Daoy (cell line): Measurements from ENCODE around the gene CAPN15. TPM values are rescaled to one million over a fixed set of nuclear protein-coding genes. Genes with fewer than 3 reads are reported as not detected.
"Not testable (repeated sequence)": the region's sequence is repeated elsewhere in the genome, so short reads cannot be mapped to it uniquely, and the experiment has no call there.

Experiments used
- DNase-seq: peaks from one replicate; pipeline ENCODE4 v3.0.0-alpha.2; 2015; ENCODE audit warnings: low read depth
- total RNA-seq: library from RNA; depleted of rRNA; stranded (reverse); fragments of >200 nt; shearing (Covaris generic); gene quantifications from 2 replicates; pipeline ENCODE4 v1.2.3, GENCODE V29; 2014; rRNA removed

The CAPN15 gene
- total RNA-seq, 1 experiment from 2014 or later: 23.4 TPM

- DNase-seq: no peak
Observed at GRCh38 chr16:591892-592517, 64.5 kb downstream of the CAPN15 start.

- no peak for DNase-seq
Observed at GRCh38 chr16:592518-593306, 65.2 kb downstream of the CAPN15 start.

- DNase-seq: no peak
Observed at GRCh38 chr16:593406-593805, 65.9 kb downstream of the CAPN15 start.

- no peak for DNase-seq
Observed at GRCh38 chr16:593807-594206, 66.3 kb downstream of the CAPN15 start.

GRCh38 chr16:595094-595528 is 67.6 kb downstream of the CAPN15 start:
- DNase-seq: no peak

GRCh38 chr16:595942-596735 is 68.6 kb downstream of the CAPN15 start:
- no peak for DNase-seq

- no peak for DNase-seq
Observed at GRCh38 chr16:596736-597060, 69.2 kb downstream of the CAPN15 start.

- not testable (repeated sequence) for DNase-seq
Observed at GRCh38 chr16:597655-598054, 70.1 kb downstream of the CAPN15 start.

- DNase-seq: no peak
Observed at GRCh38 chr16:598823-599739, 71.6 kb downstream of the CAPN15 start.

GRCh38 chr16:600781-601180 is 73.3 kb downstream of the CAPN15 start:
- no peak for DNase-seq

GRCh38 chr16:603933-604332 is 76.4 kb downstream of the CAPN15 start:
- no peak for DNase-seq

Other genes with a start within 250 kb of the CAPN15 start
- not detected in 2 replicates for gene ARHGDIG, start 247.1 kb upstream of the CAPN15 start, total RNA-seq
- 0.46 TPM in 1 of 2 replicates, not detected in the other for gene PDIA2, start 244.5 kb upstream of the CAPN15 start, total RNA-seq
- 18.1 and 19.3 TPM in 2 replicates for gene AXIN1, start 175.0 kb upstream of the CAPN15 start, total RNA-seq
- 128 and 141 TPM in 2 replicates for gene MRPL28, start 157.2 kb upstream of the CAPN15 start, total RNA-seq
- 12.1 and 22.1 TPM in 2 replicates for gene PGAP6, start 145.7 kb upstream of the CAPN15 start, total RNA-seq
- gene NME4, start 130.5 kb upstream of the CAPN15 start, total RNA-seq: 35.6 and 39.9 TPM in 2 replicates
- 1.3 and 4.2 TPM in 2 replicates for gene DECR2, start 125.8 kb upstream of the CAPN15 start, total RNA-seq
- gene RAB11FIP3, start 102.1 kb upstream of the CAPN15 start, total RNA-seq: 6.2 and 10.4 TPM in 2 replicates
- gene PRR35, start 32.7 kb downstream of the CAPN15 start, total RNA-seq: 0.23 TPM in 1 of 2 replicates, not detected in the other
- 0.17 TPM in 1 of 2 replicates, not detected in the other for gene NHLRC4, start 39.3 kb downstream of the CAPN15 start, total RNA-seq
- gene PIGQ, start 42.3 kb downstream of the CAPN15 start, total RNA-seq: 15.9 and 16.3 TPM in 2 replicates
- gene RAB40C, start 62.4 kb downstream of the CAPN15 start, total RNA-seq: 7.6 and 20.6 TPM in 2 replicates
- gene WFIKKN1, start 103.3 kb downstream of the CAPN15 start, total RNA-seq: 0.09 TPM in 1 of 2 replicates, not detected in the other
- gene METTL26, start 108.6 kb downstream of the CAPN15 start, total RNA-seq: 82.5 and 97.6 TPM in 2 replicates
- 39.1 and 39.2 TPM in 2 replicates for gene MCRIP2, start 114.1 kb downstream of the CAPN15 start, total RNA-seq
- gene WDR90, start 121.7 kb downstream of the CAPN15 start, total RNA-seq: 11.7 and 20.9 TPM in 2 replicates
- gene RHOT2, start 140.4 kb downstream of the CAPN15 start, total RNA-seq: 38.7 and 42.9 TPM in 2 replicates
- 0.11 and 1.5 TPM in 2 replicates for gene RHBDL1, start 148.0 kb downstream of the CAPN15 start, total RNA-seq
- 115 and 118 TPM in 2 replicates for gene STUB1, start 152.7 kb downstream of the CAPN15 start, total RNA-seq
- 31.4 and 37.1 TPM in 2 replicates for gene JMJD8, start 156.6 kb downstream of the CAPN15 start, total RNA-seq
- 1.9 and 2.2 TPM in 2 replicates for gene WDR24, start 162.7 kb downstream of the CAPN15 start, total RNA-seq
- 0.51 TPM in 1 of 2 replicates, not detected in the other for gene FBXL16, start 178.1 kb downstream of the CAPN15 start, total RNA-seq
- 40.9 and 60.0 TPM in 2 replicates for gene METRN, start 187.4 kb downstream of the CAPN15 start, total RNA-seq
- 29.8 and 54.9 TPM in 2 replicates for gene ANTKMT, start 193.4 kb downstream of the CAPN15 start, total RNA-seq
- gene CCDC78, start 198.7 kb downstream of the CAPN15 start, total RNA-seq: 0.23 and 0.24 TPM in 2 replicates
- 3.3 and 4.3 TPM in 2 replicates for gene HAGHL, start 199.4 kb downstream of the CAPN15 start, total RNA-seq
- gene CIAO3, start 213.3 kb downstream of the CAPN15 start, total RNA-seq: 20.0 and 23.7 TPM in 2 replicates
- gene MSLN, start 233.0 kb downstream of the CAPN15 start, total RNA-seq: not detected in 2 replicates